Upper lobe of left lung (tissue), 6 donors: ENCODE measurements around the gene DIAPH2. TPM values are rescaled to one million over a fixed set of nuclear protein-coding genes. Genes with fewer than 3 reads are reported as not detected.
A peak's percentile ranks its signal among the peaks of the same experiment; 100 is the strongest.

Experiments
- ATAC-seq, 2 donors: fragments of 200-7000 bp; cut with Tn5 transposase; one replicate each; pipeline ENCODE4 v1.9.1; 2022; ENCODE audit warnings: mild to moderate bottlenecking in 2 of 2, moderate library complexity in 2 of 2; ENCODE audit not compliant: low FRiP score in 2 of 2
- DNase-seq, 2 donors: peaks; one replicate each; pipeline ENCODE4 v3.0.0-alpha.2; 2019 to 2020
- H3K27ac ChIP-seq, 4 donors: fragments of 200-600 bp; sonication (generic); one replicate each; pipeline ENCODE4 v1.5.1; 2016 to 2019
- H3K27me3 ChIP-seq, 4 donors: fragments of 200-600 bp; sonication (generic); one replicate each; pipeline ENCODE4 v1.5.1; 2017 to 2019
- H3K36me3 ChIP-seq, 4 donors: fragments of 200-600 bp; sonication (generic); one replicate each; pipeline ENCODE4 v1.5.1; 2016 to 2019
- H3K4me1 ChIP-seq, 4 donors: fragments of 200-600 bp; sonication (generic); one replicate each; pipeline ENCODE4 v1.5.1; 2018 to 2019
- H3K4me3 ChIP-seq, 4 donors: fragments of 200-600 bp; sonication (generic); one replicate each; pipeline ENCODE4 v1.5.1; 2017 to 2019; ENCODE audit warnings: mild to moderate bottlenecking in 2 of 4, moderate library complexity in 1 of 4
- H3K9me3 ChIP-seq, 4 donors: fragments of 200-600 bp; sonication (generic); one replicate each; pipeline ENCODE4 v1.5.1; 2018 to 2019
- EP300 ChIP-seq, 4 donors: sonication (generic); formaldehyde crosslinking; IDR thresholded peaks; one replicate each; pipeline ENCODE4 v1.5.1; 2017; ENCODE audit warnings: antibody characterized with exemption in 4 of 4, control low read depth in 2 of 4
- POLR2A ChIP-seq, 4 donors: fragments of 450-650 bp; IDR thresholded peaks; one replicate each; pipeline ENCODE4 v1.5.1; 2016 to 2017; ENCODE audit warnings: antibody characterized with exemption in 4 of 4, mild to moderate bottlenecking in 2 of 4
- POLR2AphosphoS5 ChIP-seq, 2 donors: sonication (generic); formaldehyde crosslinking; IDR thresholded peaks; one replicate each; pipeline ENCODE4 v1.5.1; 2017; ENCODE audit warnings: antibody characterized with exemption in 2 of 2
- WGBS, 2 donors: methylation state at CpG; one replicate each; pipeline ENCODE4 v1.1.5; 2017 to 2018; 5-methylcytosine and 5-hydroxymethylcytosine counted together
- total RNA-seq, 6 donors: library from RNA; depleted of rRNA in 4 of 6; stranded (reverse); fragments of >200 nt in 4 of 6; gene quantifications; one replicate each; pipeline versions ENCODE4 v1.1.0 to v1.2.1, GENCODE V29; 2016 to 2021
- TF ChIP-seq, protein P1 (sequence below), 6 experiments: fragments of 450-650 bp in 4 of 6; fragments of 200-600 bp in 2 of 6; sonication (generic) in 2 of 6; IDR thresholded peaks; one replicate each; pipeline ENCODE4 v1.5.1; 2016 to 2019; ENCODE audit warnings: antibody characterized with exemption in 6 of 6
- donor health status: DM: no; HTN: no; CAD: no; lungs with moderate emphysema.
- donor health status: DM: no; HTN: yes; CAD: no; lungs with severe emphysema.

Gene DIAPH2
- total RNA-seq, 6 donors from 2014 or later: 22.5 to 107 (median 44.1) TPM

DNA sequence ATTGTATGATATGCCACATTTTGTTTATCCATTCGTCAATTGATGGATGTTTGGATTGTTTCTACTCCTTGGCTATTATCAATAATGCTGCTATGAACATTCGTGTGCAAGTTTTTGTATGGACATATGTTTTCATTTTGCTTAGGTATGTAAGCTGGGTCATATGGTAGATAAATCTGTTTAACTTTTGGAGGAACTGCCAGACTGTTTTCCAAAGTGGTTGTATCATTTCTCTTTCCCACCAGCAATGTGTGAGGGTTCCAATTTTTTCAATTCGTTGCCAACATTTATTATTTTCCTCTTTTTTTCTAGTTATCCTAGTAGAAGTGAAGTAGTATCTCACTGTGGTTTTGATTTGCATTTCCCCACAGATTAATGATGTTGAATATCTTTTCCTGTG, 71.8 kb downstream of the DIAPH2 start:
- Histone ChIP-seq H3K27me3 (no peaks in the 10 kb centered on the region), H3K27ac (no peak overlapping the region), H3K4me1 (no peaks in the 10 kb centered on the region), H3K9me3 (no peaks in the 10 kb centered on the region), H3K36me3 (no peaks in the 10 kb centered on the region), H3K4me3 (no peak overlapping the region)
- TF ChIP-seq, protein P1, sequence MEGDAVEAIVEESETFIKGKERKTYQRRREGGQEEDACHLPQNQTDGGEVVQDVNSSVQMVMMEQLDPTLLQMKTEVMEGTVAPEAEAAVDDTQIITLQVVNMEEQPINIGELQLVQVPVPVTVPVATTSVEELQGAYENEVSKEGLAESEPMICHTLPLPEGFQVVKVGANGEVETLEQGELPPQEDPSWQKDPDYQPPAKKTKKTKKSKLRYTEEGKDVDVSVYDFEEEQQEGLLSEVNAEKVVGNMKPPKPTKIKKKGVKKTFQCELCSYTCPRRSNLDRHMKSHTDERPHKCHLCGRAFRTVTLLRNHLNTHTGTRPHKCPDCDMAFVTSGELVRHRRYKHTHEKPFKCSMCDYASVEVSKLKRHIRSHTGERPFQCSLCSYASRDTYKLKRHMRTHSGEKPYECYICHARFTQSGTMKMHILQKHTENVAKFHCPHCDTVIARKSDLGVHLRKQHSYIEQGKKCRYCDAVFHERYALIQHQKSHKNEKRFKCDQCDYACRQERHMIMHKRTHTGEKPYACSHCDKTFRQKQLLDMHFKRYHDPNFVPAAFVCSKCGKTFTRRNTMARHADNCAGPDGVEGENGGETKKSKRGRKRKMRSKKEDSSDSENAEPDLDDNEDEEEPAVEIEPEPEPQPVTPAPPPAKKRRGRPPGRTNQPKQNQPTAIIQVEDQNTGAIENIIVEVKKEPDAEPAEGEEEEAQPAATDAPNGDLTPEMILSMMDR (IDR thresholded peaks at IDR 0.05): no peak
- no peak for TF ChIP-seq POLR2A (IDR thresholded peaks at IDR 0.05)
- TF ChIP-seq POLR2AphosphoS5 (IDR thresholded peaks at IDR 0.05): no peak
- TF ChIP-seq EP300 (IDR thresholded peaks at IDR 0.05): no peak
- ATAC-seq: no peak
- 84 to 90% methylated on average over 3 of the region's 3 CpGs for WGBS, 2 donors
- no peak for DNase-seq

DNA sequence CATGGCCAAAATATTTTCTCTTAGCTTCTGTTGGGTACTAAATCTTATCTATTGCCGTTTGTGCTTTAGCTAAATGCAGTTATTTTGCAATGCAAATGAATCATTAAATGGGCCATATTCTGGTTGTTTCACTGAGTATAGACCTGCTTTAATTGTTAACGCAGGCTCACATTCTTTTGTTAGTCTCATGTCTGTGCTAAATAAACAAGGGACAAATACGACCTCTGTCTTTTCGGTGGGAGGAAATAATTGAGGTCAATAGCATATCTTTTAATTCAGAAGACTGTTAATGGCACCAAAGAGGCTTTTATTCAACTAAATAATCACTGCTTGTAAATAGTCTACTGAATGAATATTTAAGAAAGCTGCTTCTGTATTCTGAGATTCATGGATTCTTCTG, 76.9 kb downstream of the DIAPH2 start:
- TF ChIP-seq POLR2A (IDR thresholded peaks at IDR 0.05): no peak
- TF ChIP-seq POLR2AphosphoS5 (IDR thresholded peaks at IDR 0.05): no peak
- TF ChIP-seq EP300 (IDR thresholded peaks at IDR 0.05): no peak
- TF ChIP-seq, protein P1 (IDR thresholded peaks at IDR 0.05): no peak
- Histone ChIP-seq H3K9me3 (no peaks in the 10 kb centered on the region), H3K27me3 (no peaks in the 10 kb centered on the region), H3K36me3 (no peaks in the 10 kb centered on the region), H3K27ac (no peak overlapping the region), H3K4me1 (no peaks in the 10 kb centered on the region), H3K4me3 (no peak overlapping the region)
- WGBS, 2 donors: 58 to 73% methylated on average over 4 of the region's 4 CpGs
- DNase-seq (no peak), ATAC-seq (no peak)

DNA sequence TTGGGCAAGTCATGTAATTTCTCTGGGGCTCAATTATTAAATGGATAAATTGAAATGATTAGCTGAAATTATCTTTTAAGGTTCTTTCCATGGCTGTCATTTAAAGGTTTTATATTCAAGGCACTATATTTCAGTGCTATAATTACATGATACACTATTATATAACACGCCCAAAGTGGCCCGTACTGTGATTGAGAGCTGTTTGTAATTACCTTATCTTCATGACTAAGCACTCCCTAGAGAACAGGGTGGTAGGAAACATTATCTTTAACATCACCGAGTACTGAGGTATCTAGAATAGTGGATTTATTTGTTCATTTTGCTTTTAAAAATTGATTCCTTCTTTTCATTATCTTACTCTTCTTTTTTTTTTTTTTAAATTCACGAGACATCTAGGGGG, 79.0 kb downstream of the DIAPH2 start:
- TF ChIP-seq POLR2A (IDR thresholded peaks at IDR 0.05): no peak
- TF ChIP-seq EP300 (IDR thresholded peaks at IDR 0.05): no peak
- TF ChIP-seq, protein P1 (IDR thresholded peaks at IDR 0.05): no peak
- TF ChIP-seq POLR2AphosphoS5 (IDR thresholded peaks at IDR 0.05): no peak
- H3K36me3 ChIP-seq: no peaks in the 10 kb centered on the region
- DNase-seq (no peak), ATAC-seq (no peak)
- no peaks in the 10 kb centered on the region for H3K4me1 ChIP-seq
- no peaks in the 10 kb centered on the region for H3K9me3 ChIP-seq
- WGBS, 2 donors: 85 to 87% methylated on average over 4 of the region's 4 CpGs
- no peaks in the 10 kb centered on the region for H3K27me3 ChIP-seq
- H3K4me3 ChIP-seq: no peak overlapping the region
- H3K27ac ChIP-seq: no peak overlapping the region

DNA sequence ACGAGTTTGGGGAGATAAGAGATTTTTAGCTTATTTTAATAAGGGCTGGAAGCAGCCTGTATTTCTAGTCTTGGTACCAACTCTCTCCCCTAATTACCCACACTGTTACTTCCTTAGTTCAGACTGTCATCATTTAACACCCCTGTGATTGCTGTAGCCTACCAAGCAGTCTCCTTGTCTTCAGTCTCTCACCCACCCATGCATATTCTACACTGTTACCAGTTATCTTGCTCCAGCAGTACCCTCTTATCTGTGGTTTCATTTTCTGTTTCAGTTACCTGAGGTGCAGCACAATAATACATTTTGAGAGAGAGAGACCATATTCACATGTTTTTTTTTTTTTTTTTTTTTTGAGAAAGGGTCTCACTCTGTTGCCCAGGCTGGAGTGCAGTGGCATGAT, 80.2 kb downstream of the DIAPH2 start:
- Histone ChIP-seq H3K9me3 (no peaks in the 10 kb centered on the region), H3K27me3 (no peaks in the 10 kb centered on the region), H3K36me3 (no peaks in the 10 kb centered on the region), H3K27ac (no peak overlapping the region), H3K4me1 (no peaks in the 10 kb centered on the region), H3K4me3 (no peak overlapping the region)
- TF ChIP-seq, protein P1 (IDR thresholded peaks at IDR 0.05): no peak
- no peak for TF ChIP-seq POLR2AphosphoS5 (IDR thresholded peaks at IDR 0.05)
- TF ChIP-seq EP300 (IDR thresholded peaks at IDR 0.05): no peak
- no peak for TF ChIP-seq POLR2A (IDR thresholded peaks at IDR 0.05)
- WGBS, 2 donors: 39 to 63% methylated on average over 1 of the region's 1 CpG
- DNase-seq (no peak), ATAC-seq (no peak)

DNA sequence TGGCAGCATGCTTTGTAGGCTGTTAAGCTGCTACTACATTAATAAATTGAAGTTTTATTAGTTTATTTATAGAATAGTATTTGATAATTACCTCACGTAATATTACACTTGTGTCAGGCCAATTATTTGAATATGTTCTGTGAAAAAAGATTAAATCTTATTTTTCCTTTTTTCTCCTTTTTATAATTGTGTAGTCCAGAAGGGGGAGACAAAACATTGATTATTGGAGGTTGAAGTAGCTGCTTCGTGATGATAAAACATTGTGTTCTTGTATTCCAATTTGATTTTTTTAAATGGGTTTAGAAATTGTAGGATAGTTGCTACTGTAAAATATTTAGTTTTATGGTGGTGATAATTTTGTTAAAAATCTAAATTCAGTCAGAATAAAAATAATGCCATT, 85.7 kb downstream of the DIAPH2 start:
- ATAC-seq (no peak), DNase-seq (no peak)
- no peak for TF ChIP-seq EP300 (IDR thresholded peaks at IDR 0.05)
- TF ChIP-seq, protein P1 (IDR thresholded peaks at IDR 0.05): peak in 4 of 6 experiments; percentile 11 to 40 (median 22)
- no peaks in the 10 kb centered on the region for H3K9me3 ChIP-seq
- H3K4me3 ChIP-seq: no peak overlapping the region
- H3K36me3 ChIP-seq: no peaks in the 10 kb centered on the region
- WGBS, 2 donors: 43% methylated on average over 2 of the region's 2 CpGs
- no peaks in the 10 kb centered on the region for H3K4me1 ChIP-seq
- no peak overlapping the region for H3K27ac ChIP-seq
- H3K27me3 ChIP-seq: no peaks in the 10 kb centered on the region
